ENCODE data around the gene INVS.
"Not testable (repeated sequence)": the region's sequence is repeated elsewhere in the genome, so short reads cannot be mapped to it uniquely, and the experiment has no call there.

INVS gene, protein sequence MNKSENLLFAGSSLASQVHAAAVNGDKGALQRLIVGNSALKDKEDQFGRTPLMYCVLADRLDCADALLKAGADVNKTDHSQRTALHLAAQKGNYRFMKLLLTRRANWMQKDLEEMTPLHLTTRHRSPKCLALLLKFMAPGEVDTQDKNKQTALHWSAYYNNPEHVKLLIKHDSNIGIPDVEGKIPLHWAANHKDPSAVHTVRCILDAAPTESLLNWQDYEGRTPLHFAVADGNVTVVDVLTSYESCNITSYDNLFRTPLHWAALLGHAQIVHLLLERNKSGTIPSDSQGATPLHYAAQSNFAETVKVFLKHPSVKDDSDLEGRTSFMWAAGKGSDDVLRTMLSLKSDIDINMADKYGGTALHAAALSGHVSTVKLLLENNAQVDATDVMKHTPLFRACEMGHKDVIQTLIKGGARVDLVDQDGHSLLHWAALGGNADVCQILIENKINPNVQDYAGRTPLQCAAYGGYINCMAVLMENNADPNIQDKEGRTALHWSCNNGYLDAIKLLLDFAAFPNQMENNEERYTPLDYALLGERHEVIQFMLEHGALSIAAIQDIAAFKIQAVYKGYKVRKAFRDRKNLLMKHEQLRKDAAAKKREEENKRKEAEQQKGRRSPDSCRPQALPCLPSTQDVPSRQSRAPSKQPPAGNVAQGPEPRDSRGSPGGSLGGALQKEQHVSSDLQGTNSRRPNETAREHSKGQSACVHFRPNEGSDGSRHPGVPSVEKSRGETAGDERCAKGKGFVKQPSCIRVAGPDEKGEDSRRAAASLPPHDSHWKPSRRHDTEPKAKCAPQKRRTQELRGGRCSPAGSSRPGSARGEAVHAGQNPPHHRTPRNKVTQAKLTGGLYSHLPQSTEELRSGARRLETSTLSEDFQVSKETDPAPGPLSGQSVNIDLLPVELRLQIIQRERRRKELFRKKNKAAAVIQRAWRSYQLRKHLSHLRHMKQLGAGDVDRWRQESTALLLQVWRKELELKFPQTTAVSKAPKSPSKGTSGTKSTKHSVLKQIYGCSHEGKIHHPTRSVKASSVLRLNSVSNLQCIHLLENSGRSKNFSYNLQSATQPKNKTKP

DNA sequence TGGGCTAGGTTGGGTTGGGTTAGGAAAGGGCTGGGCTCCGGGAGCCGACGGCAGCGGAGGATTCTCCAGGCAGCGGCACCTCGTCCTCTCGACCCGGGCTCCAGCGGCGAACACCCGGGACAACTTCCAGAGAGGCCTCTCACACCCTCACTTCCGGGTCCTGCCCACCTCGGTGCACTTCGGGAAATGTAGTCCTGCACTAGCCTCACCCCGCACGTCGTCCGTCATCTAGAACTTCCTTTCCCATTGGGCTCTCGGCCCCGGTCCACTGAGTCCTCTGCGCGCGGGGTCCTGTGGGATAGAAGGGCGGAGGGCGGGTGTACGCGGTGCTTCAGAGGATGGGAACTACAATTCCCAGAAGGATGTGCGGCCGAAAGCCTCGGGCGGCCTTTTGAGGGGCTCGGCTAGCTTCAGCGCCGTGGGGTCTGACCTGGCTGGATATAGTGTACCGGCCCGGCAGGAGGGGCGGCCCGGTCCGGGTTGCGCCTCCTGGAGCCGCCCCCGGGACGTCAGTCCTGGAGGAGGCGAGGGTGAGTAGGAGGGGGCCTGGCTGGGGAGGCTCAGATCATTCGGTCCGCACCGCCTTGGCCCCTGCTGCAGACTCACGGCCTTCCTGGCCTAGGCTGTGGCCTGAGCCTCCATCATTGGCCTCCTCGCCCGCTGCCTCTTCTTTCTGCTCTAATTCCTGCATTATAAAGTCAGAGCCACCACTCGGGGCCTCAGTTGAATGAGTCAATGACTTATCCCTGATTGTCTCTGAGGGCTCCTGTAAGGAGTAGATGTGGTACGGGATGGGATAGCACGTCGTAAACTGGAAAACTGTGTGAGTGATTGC is at the start of gene INVS, which contains the start of gene ERP44:
TSS of gene INVS (plus strand) at position 357 of the 835 bp plus-strand sequence. CDS start 5,279 bp downstream, outside the sequence.
TSS of gene ERP44 (minus strand) at position 114 of the 835 bp plus-strand sequence. CDS start 160 bp downstream, outside the sequence.
- TF ChIP-seq ZFX (IDR thresholded peaks at IDR 0.05), result peak; percentile 97
- TF ChIP-seq, protein P1, sequence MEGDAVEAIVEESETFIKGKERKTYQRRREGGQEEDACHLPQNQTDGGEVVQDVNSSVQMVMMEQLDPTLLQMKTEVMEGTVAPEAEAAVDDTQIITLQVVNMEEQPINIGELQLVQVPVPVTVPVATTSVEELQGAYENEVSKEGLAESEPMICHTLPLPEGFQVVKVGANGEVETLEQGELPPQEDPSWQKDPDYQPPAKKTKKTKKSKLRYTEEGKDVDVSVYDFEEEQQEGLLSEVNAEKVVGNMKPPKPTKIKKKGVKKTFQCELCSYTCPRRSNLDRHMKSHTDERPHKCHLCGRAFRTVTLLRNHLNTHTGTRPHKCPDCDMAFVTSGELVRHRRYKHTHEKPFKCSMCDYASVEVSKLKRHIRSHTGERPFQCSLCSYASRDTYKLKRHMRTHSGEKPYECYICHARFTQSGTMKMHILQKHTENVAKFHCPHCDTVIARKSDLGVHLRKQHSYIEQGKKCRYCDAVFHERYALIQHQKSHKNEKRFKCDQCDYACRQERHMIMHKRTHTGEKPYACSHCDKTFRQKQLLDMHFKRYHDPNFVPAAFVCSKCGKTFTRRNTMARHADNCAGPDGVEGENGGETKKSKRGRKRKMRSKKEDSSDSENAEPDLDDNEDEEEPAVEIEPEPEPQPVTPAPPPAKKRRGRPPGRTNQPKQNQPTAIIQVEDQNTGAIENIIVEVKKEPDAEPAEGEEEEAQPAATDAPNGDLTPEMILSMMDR (conservative IDR thresholded peaks at IDR 0.05), result no peak
- peak within 1 kb of the TSS; percentile 76 for H3K27ac ChIP-seq

DNA sequence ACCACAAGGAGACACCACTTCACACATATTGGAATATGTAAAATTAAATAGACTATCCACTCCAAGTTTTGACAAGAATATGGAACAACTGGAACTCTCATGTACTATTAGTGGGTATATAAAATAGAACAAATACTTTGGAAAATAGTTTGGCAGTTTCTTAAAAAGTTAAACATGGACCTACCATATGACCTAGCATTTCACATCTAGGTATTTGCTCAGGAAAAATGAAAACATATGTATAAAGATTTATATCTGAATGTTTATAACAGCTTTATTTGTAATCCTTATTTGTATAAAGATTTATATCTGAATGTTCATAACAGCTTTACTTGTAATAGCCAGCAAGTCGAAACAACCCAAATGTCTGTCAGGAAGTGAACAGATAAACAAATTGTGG is 49.5 kb upstream of the INVS start:
- no peak overlapping the region for H3K27ac ChIP-seq
- TF ChIP-seq ZFX (IDR thresholded peaks at IDR 0.05), result no peak
- TF ChIP-seq, protein P1 (conservative IDR thresholded peaks at IDR 0.05), result no peak

DNA sequence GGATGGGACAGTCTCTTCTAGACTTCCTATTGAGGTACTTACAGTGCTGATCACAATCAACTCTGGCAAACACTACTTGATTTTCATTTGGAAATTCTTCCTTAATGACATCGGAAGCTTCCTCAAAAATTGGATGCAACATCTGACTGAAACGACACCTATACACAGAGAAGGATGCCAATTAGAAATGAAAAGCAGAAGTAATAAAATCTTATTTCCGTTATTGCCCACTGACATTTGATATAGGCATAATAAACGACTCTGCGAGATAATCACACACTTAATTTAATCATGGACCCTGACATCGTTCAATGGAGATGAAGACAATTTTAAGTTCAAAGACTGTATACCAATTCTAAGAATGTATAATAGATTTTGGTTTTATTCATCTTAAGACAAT is 46.7 kb upstream of the INVS start:
- TF ChIP-seq, protein P1 (conservative IDR thresholded peaks at IDR 0.05), result no peak
- TF ChIP-seq ZFX (IDR thresholded peaks at IDR 0.05), result no peak
- H3K27ac ChIP-seq, result no peak overlapping the region

GRCh38 chr9:100056561-100056960 is 42.5 kb upstream of the INVS start:
- no peak overlapping the region for H3K27ac ChIP-seq
- TF ChIP-seq, protein P1 (conservative IDR thresholded peaks at IDR 0.05), result no peak
- no peak for TF ChIP-seq ZFX (IDR thresholded peaks at IDR 0.05)

DNA sequence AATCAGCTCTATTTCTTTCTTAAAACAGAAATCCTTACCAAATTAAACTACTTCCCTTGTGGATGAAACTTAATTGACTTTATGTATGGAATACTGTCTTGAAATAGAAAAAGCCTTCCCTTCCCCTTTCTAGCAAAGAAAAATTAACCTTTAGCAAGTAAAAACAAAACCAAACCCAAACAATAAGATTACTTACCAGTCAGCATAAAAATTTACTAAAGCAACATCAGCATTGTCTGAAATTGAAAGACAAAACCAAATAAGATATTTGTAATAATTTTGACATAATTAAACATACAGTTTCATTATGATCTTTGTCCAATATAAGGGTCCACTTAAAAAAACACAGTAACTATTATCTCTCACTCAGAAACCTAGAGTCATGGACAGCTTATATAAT is 41.4 kb upstream of the INVS start:
- TF ChIP-seq ZFX (IDR thresholded peaks at IDR 0.05), result no peak
- TF ChIP-seq, protein P1 (conservative IDR thresholded peaks at IDR 0.05), result no peak
- no peak overlapping the region for H3K27ac ChIP-seq

DNA sequence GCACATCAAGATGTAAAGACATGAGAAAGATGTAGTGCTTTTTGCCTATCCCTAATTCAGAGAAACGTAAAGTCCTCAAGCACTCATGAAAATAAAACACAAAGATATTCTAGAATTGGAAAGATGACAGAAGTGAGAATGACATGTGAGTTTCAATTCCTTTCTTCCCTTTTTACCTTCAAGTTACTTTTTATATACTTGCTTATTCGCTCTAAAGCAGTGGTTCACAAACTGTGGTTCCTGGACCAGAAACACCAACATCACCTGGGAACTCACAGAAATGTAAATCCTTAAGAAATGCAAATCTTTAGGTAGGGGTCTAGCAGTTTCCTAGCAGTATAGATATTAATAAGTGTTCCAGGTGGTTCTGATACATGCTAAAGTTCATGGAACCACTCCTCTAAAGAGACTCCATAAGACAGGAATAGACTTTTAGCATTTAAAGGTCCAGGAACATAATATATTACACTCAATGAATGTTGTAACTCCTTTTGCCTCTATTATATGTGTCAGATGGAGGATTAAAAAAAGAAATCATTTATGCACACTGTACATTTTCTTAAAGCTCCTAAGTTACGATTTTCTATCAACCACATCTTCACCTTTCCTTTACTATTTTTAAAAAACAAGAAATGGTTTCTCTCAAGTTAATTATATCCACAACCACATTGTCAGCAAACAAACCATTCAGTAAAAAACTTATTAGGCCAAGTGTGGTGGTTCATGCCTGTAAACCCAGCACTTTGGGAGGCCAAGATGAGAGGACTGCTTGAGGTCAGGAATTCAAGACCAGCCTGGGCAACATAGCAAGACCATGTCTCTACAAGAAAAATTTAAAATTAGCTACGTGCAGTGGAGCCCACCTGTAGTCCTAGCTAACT is 40.1 kb upstream of the INVS start:
- no peak overlapping the region for H3K27ac ChIP-seq
- TF ChIP-seq, protein P1 (conservative IDR thresholded peaks at IDR 0.05), result no peak
- TF ChIP-seq ZFX (IDR thresholded peaks at IDR 0.05), result no peak

DNA sequence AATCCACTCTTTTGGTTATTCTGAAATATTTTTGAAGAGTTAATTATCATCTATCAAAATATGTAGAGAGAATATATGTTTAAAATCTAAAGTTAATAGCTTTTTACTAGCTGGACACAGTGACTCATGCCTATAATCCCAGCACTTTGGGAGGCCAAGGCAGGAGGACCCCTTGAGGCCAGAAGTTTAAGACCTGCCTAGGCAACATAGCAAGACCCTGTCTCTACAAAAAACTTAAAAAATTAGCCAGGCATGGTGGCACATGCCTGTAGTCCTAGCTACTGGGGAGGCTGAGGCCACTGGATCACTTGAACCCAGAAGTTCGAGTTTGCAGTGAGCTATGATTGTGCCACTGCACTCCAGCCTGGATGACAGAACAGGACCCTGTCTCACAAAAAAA is 36.4 kb upstream of the INVS start:
- H3K27ac ChIP-seq, result not testable (repeated sequence)
